Endothelial cell (in vitro differentiated cells): ENCODE results near the gene CDKAL1. TPM values are rescaled to one million over a fixed set of nuclear protein-coding genes. Genes with fewer than 3 reads are reported as not detected.
A peak's percentile ranks its signal among the peaks of the same experiment; 100 is the strongest.

Experiments
- DNase-seq: peaks from one replicate; pipeline ENCODE4 v3.0.0; 2021; ENCODE audit warnings: low spot score
- H3K27ac Mint-ChIP-seq: one replicate; pipeline ENCODE4 v1.8.0; 2021; ENCODE audit warnings: mixed read lengths, inconsistent platforms; ENCODE audit not compliant: unreplicated experiment
- H3K27me3 Mint-ChIP-seq: one replicate; pipeline ENCODE4 v1.8.0; 2021; ENCODE audit warnings: mild to moderate bottlenecking, moderate library complexity, mixed read lengths, inconsistent platforms; ENCODE audit not compliant: unreplicated experiment
- H3K36me3 Mint-ChIP-seq: one replicate; pipeline ENCODE4 v1.8.0; 2021; ENCODE audit warnings: mild to moderate bottlenecking, low read depth, mixed read lengths, inconsistent platforms; ENCODE audit not compliant: unreplicated experiment
- H3K4me1 Mint-ChIP-seq: one replicate; pipeline ENCODE4 v1.8.0; 2021; ENCODE audit warnings: mild to moderate bottlenecking, mixed read lengths, inconsistent platforms; ENCODE audit not compliant: unreplicated experiment
- H3K4me3 Mint-ChIP-seq: one replicate; pipeline ENCODE4 v1.8.0; 2021; ENCODE audit warnings: mild to moderate bottlenecking, mixed read lengths, inconsistent platforms; ENCODE audit not compliant: unreplicated experiment
- H3K9me3 Mint-ChIP-seq: one replicate; pipeline ENCODE4 v1.8.0; 2021; ENCODE audit warnings: mixed read lengths, inconsistent platforms; ENCODE audit not compliant: unreplicated experiment
- long read RNA-seq: library from polyadenylated mRNA; unstranded; transcript quantifications from one replicate; pipeline ENCODE4 v2.0.0, GENCODE V29; 2020; ENCODE audit not compliant: unreplicated experiment
- total RNA-seq: library from RNA; stranded (reverse); fragmentation: NEBNext Ultra II Directional; extraction: Animal tissue kit (Norgen Biotek cat#: 25700); gene quantifications from one replicate; pipeline ENCODE4 v1.2.1, GENCODE V29; 2021; ENCODE audit not compliant: unreplicated experiment
- TF ChIP-seq, protein P1 (sequence below): fragments of 200-600 bp; sonication (generic); IDR thresholded peaks from one replicate; pipeline ENCODE4 v1.5.0; 2021; ENCODE audit warnings: antibody characterized with exemption; ENCODE audit not compliant: unreplicated experiment

Gene CDKAL1
- total RNA-seq = 43.9 TPM
- long read RNA-seq, transcript CDKAL1-203 (3 exons, 840 nt) = major isoform, 14 of 24 reads
- long read RNA-seq, partial matches to known transcripts = 5 of 24 reads
- long read RNA-seq, other reads (novel, unspliced or antisense) = 1 of 24 reads

DNA sequence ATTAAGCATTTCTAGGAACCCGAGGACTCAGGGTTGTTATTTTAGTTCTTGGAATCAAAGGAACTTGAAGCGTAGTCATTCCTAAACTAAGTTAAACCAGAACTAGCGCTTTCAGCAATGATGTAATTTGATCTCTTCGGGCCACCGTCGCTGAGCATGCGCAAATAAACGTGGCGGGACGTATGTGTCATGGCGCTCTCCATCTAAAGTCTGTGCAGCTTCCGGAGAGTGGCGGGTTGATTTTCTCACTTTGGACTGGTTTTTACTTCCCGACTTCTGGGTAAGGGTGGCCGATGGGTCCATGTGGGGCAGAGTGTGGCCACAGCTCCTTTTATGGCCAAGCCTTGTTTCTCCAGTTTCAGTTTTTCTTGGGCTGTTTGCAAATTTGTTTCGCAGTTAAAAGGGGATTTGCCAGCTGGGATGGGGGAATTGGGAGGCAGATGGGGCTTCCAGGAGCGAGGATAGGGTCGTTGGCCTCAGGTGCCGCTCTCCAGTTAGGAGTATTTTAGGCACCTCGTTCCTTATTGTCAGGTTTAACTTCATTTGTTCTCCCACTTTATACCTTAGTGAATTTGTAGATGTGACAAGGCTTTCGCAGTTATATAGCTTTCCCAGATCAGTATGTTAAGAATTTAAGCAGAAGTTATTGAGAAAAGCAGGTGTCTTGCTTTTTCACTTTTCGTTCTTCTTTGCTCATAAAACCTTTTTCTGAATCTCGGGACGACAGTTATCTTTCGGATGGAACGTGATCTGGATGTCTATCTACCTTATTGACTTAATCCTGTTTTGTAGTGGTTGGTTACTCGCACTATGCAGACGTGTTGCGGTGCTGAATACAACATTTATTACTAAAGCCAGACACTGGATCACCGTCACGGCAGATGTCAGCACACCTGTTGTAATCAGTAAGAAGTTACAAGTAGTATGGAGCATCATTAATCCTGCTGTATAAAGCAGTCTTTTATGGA is at the start of gene CDKAL1:
TSS of gene CDKAL1 (plus strand) at position 163 of the 968 bp plus-strand sequence. CDS start 11,894 bp downstream, outside the sequence.
- H3K4me3 Mint-ChIP-seq = peak within 1 kb of the TSS; percentile 99
- H3K27me3 Mint-ChIP-seq = peaks cover 2% of the 10 kb centered on the region
- H3K27ac Mint-ChIP-seq = peak within 1 kb of the TSS; percentile 98
- peaks cover 16% of the 10 kb centered on the region for H3K4me1 Mint-ChIP-seq
- peak; percentile 78 for DNase-seq
- peaks cover 3% of the 10 kb centered on the region for H3K36me3 Mint-ChIP-seq
- no peaks in the 10 kb centered on the region for H3K9me3 Mint-ChIP-seq
- TF ChIP-seq, protein P1, sequence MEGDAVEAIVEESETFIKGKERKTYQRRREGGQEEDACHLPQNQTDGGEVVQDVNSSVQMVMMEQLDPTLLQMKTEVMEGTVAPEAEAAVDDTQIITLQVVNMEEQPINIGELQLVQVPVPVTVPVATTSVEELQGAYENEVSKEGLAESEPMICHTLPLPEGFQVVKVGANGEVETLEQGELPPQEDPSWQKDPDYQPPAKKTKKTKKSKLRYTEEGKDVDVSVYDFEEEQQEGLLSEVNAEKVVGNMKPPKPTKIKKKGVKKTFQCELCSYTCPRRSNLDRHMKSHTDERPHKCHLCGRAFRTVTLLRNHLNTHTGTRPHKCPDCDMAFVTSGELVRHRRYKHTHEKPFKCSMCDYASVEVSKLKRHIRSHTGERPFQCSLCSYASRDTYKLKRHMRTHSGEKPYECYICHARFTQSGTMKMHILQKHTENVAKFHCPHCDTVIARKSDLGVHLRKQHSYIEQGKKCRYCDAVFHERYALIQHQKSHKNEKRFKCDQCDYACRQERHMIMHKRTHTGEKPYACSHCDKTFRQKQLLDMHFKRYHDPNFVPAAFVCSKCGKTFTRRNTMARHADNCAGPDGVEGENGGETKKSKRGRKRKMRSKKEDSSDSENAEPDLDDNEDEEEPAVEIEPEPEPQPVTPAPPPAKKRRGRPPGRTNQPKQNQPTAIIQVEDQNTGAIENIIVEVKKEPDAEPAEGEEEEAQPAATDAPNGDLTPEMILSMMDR = no peak

DNA sequence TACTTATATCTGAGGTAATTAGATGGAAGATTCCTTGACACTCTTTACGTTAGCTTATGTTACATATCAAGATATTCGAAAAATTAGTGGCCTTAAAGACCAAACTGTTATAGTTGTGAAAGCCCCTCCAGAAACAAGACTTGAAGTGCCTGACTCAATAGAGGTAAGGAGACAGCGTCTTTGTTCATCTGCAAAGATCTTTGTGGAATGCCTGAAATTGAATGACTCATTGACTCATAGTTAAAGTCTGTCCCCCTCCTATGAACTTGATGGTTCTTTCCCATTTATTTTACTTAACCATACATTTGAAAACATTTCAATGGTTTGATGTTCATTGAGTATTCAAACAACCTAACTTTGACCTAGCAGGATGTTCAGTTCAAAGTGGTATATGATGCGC is 47.6 kb upstream of the CDKAL1 start:
- H3K4me3 Mint-ChIP-seq = no peak overlapping the region
- peaks cover 5% of the 10 kb centered on the region for H3K4me1 Mint-ChIP-seq
- DNase-seq = no peak
- H3K36me3 Mint-ChIP-seq = peaks cover 50% of the 10 kb centered on the region
- no peaks in the 10 kb centered on the region for H3K9me3 Mint-ChIP-seq
- TF ChIP-seq, protein P1 = no peak
- H3K27ac Mint-ChIP-seq = no peak overlapping the region
- H3K27me3 Mint-ChIP-seq = no peaks in the 10 kb centered on the region

DNA sequence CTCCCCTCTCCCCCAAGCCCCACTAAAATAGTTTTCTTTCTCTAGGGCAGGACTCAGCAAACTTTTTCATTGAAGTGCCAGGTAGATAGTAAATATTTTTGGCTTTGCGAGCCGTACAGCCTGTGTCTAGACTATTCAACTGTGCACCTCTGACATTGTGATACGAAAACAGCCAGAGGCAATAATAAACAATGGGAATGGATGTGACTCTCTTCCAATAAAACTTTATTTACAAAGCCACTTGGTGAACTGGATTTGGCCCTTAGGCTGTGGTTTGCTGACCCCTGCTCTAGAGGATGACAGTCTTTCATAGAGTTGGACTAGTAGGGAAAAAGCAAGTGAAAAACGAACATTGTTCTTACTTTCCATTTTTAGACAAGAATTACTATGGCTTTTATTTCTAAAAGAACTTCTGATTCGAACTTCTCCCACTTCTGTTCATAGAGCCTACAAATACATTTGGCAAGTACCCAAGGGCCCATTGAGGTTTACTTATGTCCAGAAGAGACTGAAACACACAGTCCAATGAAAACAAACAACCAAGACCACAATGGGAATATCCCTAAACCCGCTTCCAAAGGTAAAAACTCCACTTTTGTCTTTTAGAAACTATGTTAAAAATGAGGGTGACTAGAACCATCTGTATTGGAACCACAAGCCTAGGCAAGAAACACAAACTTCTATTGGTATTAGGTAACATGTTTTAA is 46.4 kb upstream of the CDKAL1 start:
- Mint-ChIP-seq H3K27me3 (no peaks in the 10 kb centered on the region), H3K4me1 (peaks cover 11% of the 10 kb centered on the region), H3K4me3 (no peak overlapping the region), H3K9me3 (no peaks in the 10 kb centered on the region), H3K27ac (no peak overlapping the region), H3K36me3 (peaks cover 42% of the 10 kb centered on the region)
- TF ChIP-seq, protein P1 = no peak
- DNase-seq = no peak

- Mint-ChIP-seq H3K27ac (no peak overlapping the region), H3K36me3 (peaks cover 27% of the 10 kb centered on the region), H3K4me3 (no peak overlapping the region), H3K9me3 (no peaks in the 10 kb centered on the region), H3K4me1 (peaks cover 11% of the 10 kb centered on the region), H3K27me3 (no peaks in the 10 kb centered on the region)
- TF ChIP-seq, protein P1 = no peak
- no peak for DNase-seq
Measured at GRCh38 chr6:20490591-20490990, 43.7 kb upstream of the CDKAL1 start.
